Tibial artery (tissue), 4 donors: ENCODE data around the gene GALNT18.

ENCODE experiments used
- DNase-seq, 2 donors: peaks; one replicate each; pipeline ENCODE4 v3.0.0-alpha.2; 2019
- H3K27ac ChIP-seq, 2 donors: fragments of 200-600 bp; sonication (generic) in 1 of 2; 1 replicate in 1 of 2; 2 replicates in 1 of 2; pipeline ENCODE4 v1.5.1; 2018 to 2019; ENCODE audit warnings: mild to moderate bottlenecking in 1 of 2
- H3K27me3 ChIP-seq, 2 donors: fragments of 200-600 bp; sonication (generic) in 1 of 2; one replicate each; pipeline versions ENCODE4 v1.5.1 to v1.6.0; 2016 to 2019
- H3K36me3 ChIP-seq, 3 donors: fragments of 200-600 bp; sonication (generic) in 2 of 3; one replicate each; pipeline ENCODE4 v1.5.1; 2016 to 2019; ENCODE audit warnings: mild to moderate bottlenecking in 2 of 3
- H3K4me1 ChIP-seq, 4 donors: fragments of 200-600 bp; sonication (generic) in 2 of 4; 1 replicate in 3 of 4; 2 replicates in 1 of 4; pipeline ENCODE4 v1.5.1; 2016 to 2019
- H3K4me3 ChIP-seq, 2 donors: fragments of 200-600 bp; sonication (generic) in 1 of 2; 1 replicate in 1 of 2; 2 replicates in 1 of 2; pipeline ENCODE4 v1.5.1; 2018 to 2019; ENCODE audit warnings: mild to moderate bottlenecking in 2 of 2
- H3K9me3 ChIP-seq, 3 donors: fragments of 200-600 bp; sonication (generic) in 1 of 3; one replicate each; pipeline ENCODE4 v1.5.1; 2016 to 2019
- intact Hi-C: fragments of 100-400 bp; cut with DNase I; formaldehyde crosslinking; loops from one replicate; pipeline ENCODE4 v1.15.0; 2023; ENCODE audit warnings: low total_unique reads
- TF ChIP-seq, protein P1 (sequence below), 2 experiments: fragments of 200-600 bp in 1 of 2; fragments of 450-650 bp in 1 of 2; IDR thresholded peaks; one replicate each; pipeline ENCODE4 v1.5.1; 2017 to 2019; ENCODE audit warnings: antibody characterized with exemption in 2 of 2, mild to moderate bottlenecking in 1 of 2, moderate library complexity in 1 of 2

Gene GALNT18

DNA sequence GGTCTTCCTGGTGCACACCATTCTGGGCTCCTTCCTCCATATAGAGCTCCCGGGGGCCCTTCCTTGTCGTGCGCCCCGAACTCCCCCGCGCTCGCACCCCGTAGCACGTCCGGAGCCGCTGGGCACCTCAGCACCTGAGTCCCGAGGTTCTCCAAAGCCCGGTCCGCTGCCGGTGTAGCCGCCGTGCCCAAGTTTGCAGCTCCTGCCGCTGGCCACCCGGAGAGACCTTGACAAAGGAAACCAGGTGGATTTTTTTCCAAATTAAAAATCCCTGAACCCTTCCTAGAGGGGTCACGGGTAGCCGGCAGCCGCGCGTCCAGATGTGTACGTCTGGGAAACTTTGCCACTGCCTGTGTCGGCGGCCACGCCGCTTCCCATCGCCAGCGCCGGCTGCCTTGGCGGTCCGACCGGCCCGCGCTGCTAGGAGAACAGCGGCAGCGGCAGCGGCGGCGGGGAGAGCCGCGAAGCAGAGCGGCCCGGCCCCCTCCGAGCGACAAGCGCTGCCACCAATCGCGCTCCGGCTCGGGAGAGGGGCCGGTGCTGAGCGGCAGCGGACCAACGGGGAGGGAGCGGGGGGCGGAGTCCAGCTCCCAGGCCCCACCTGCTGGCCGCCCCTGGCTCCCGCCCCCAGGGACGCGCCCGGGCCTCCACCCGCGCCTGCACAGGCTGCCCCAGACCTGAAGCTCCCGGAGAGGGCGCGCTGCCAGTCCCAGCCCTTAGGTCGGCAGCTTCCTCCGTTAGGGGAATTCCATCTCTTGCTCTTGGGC is at the start of gene GALNT18:
Gene GALNT18, minus strand, starts transcription at position 433 of the 767 bp plus-strand sequence.
- H3K4me3 ChIP-seq = peak within 1 kb of the TSS; percentile 73 to 94
- intact Hi-C loops = loop anchor here (2.0 kb wide), 1 partner anchor 215 kb away; no protein-coding TSS in a partner anchor
- no peaks in the 10 kb centered on the region for H3K9me3 ChIP-seq
- peak; percentile 87 to 95 for DNase-seq
- peaks cover 0 to 38% (median 23%) of the 10 kb centered on the region in 4 donors for H3K4me1 ChIP-seq
- no peaks in the 10 kb centered on the region for H3K36me3 ChIP-seq
- TF ChIP-seq, protein P1, sequence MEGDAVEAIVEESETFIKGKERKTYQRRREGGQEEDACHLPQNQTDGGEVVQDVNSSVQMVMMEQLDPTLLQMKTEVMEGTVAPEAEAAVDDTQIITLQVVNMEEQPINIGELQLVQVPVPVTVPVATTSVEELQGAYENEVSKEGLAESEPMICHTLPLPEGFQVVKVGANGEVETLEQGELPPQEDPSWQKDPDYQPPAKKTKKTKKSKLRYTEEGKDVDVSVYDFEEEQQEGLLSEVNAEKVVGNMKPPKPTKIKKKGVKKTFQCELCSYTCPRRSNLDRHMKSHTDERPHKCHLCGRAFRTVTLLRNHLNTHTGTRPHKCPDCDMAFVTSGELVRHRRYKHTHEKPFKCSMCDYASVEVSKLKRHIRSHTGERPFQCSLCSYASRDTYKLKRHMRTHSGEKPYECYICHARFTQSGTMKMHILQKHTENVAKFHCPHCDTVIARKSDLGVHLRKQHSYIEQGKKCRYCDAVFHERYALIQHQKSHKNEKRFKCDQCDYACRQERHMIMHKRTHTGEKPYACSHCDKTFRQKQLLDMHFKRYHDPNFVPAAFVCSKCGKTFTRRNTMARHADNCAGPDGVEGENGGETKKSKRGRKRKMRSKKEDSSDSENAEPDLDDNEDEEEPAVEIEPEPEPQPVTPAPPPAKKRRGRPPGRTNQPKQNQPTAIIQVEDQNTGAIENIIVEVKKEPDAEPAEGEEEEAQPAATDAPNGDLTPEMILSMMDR (IDR thresholded peaks at IDR 0.05) = peak; percentile 49 to 61
- no peaks in the 10 kb centered on the region for H3K27me3 ChIP-seq
- H3K27ac ChIP-seq = peak within 1 kb of the TSS; percentile 78 to 87

DNA sequence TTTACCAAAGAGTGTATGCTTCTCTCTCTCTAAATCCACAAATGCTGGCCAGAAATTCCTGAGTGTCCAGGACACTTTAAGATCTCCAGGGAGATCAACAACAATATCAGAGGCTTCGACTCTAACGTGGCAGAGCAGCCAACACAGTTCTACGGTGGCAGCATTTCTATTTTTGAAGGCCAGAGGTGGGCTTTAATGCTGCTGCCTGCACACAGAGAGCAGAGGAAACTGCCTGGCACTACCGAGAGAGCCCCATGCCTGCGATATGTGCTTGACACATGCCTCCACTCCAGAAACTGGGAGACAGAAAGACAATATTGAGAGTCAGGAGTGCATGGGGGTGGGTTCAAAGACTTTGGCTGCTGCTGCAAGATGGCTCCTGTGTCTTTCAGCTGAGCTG is 48.8 kb upstream of the GALNT18 start:
- no peaks in the 10 kb centered on the region for H3K9me3 ChIP-seq
- H3K27me3 ChIP-seq = no peaks in the 10 kb centered on the region
- H3K36me3 ChIP-seq = no peaks in the 10 kb centered on the region
- H3K4me3 ChIP-seq = no peak overlapping the region
- H3K4me1 ChIP-seq = no peaks in the 10 kb centered on the region
- no peak for DNase-seq
- intact Hi-C loops = no loop called here
- TF ChIP-seq, protein P1 (IDR thresholded peaks at IDR 0.05) = no peak
- no peak overlapping the region for H3K27ac ChIP-seq

DNA sequence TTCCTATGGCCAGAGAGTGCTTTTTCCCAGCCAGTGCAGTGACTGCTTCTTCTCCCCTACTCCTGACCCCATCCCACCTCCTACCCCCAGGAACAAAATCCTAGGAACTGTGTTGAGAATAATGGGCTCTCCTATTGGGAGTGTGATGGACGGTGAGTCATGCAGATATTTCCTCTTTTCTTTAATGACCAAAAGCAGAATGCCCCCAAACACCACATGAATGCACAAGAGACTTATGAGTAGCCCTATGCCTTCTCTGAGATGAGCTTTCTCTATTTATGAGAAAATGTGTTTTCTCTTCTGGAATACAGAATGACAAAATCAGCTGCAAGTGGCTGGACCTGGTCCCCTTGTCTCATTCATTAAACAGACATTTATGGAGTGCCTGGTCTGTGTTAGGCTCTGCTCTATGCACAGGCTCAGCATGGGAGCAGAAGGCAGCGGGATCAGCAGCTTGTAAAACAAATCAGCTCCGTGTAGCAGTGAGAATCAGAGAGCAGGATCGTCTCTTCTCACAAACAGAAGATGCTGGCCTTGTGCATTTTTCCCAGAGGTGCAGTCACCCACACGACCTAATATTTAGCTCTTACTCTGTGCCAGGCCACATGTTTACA is 47.5 kb upstream of the GALNT18 start:
- Histone ChIP-seq H3K27ac (no peak overlapping the region), H3K9me3 (no peaks in the 10 kb centered on the region), H3K4me1 (no peaks in the 10 kb centered on the region), H3K36me3 (no peaks in the 10 kb centered on the region), H3K4me3 (no peak overlapping the region), H3K27me3 (no peaks in the 10 kb centered on the region)
- intact Hi-C loops = no loop called here
- no peak for DNase-seq
- TF ChIP-seq, protein P1 (IDR thresholded peaks at IDR 0.05) = no peak

DNA sequence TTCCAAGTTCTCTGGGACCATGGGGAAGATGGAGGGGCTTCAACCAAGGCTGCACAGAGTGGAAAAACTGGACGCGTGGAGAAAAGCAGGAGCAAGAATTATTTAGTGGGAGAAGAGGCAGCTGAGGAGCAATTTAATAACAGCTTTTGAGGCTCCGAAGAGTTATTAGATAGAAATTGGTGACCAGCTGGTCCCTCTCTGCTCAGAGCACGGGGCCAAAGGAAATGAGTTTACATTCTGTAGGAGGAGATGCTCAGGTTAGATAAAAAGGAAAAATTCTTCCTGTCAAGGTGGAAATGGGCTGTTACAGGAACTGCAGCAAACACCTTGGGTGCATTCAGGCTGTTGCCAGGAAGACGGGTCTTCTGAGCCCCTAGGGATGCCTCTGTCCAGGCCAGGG is 47.0 kb upstream of the GALNT18 start:
- Histone ChIP-seq H3K4me3 (no peak overlapping the region), H3K27me3 (no peaks in the 10 kb centered on the region), H3K4me1 (no peaks in the 10 kb centered on the region), H3K36me3 (no peaks in the 10 kb centered on the region), H3K27ac (no peak overlapping the region), H3K9me3 (no peaks in the 10 kb centered on the region)
- TF ChIP-seq, protein P1 (IDR thresholded peaks at IDR 0.05) = no peak
- intact Hi-C loops = no loop called here
- no peak for DNase-seq

DNA sequence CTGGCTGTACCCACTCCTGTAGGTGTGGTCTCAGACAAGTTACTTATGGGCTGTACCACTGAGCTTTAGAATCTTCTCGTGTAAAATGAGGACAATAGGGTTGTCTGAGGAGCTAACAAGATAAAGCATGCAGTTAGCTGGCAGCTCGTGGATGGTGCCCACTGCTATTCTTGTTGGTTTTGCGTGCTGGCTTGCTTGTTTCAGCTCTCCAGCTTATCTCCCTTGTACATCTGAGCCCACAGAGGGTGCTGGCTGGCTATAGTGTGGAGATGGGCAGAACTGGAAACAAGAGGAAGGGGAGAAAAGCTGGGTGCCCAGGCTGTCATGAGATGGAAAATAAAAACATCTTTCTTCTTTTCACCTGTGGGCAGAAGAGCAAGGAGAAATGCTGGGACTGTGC is 46.5 kb upstream of the GALNT18 start:
- no peak for DNase-seq
- Histone ChIP-seq H3K36me3 (no peaks in the 10 kb centered on the region), H3K27me3 (no peaks in the 10 kb centered on the region), H3K9me3 (no peaks in the 10 kb centered on the region), H3K4me3 (no peak overlapping the region), H3K27ac (no peak overlapping the region), H3K4me1 (no peaks in the 10 kb centered on the region)
- TF ChIP-seq, protein P1 (IDR thresholded peaks at IDR 0.05) = no peak
- intact Hi-C loops = no loop called here
